ENCODE measurements around the gene UBN2. TPM values are rescaled to one million over a fixed set of nuclear protein-coding genes. Genes with fewer than 3 reads are reported as not detected.

UBN2 gene
- polyA plus RNA-seq, 4 donors = 1.4 to 14.2 (median 2.0) TPM

GRCh38 chr7:139242741-139243281, 11.8 kb downstream of the UBN2 start:
- Histone ChIP-seq H3K27me3 (ENCODE audit: control insufficient read depth in 3 of 3, insufficient read depth in 3 of 3, low read length in 3 of 3) (no peaks in the 10 kb centered on the region), H3K4me3 (ENCODE audit: low read depth in 1 of 3, low read length in 3 of 3) (no peak overlapping the region), H3K27ac (ENCODE audit: low read depth in 1 of 3, low read length in 2 of 3) (no peak overlapping the region), H3K9me3 (ENCODE audit: control insufficient read depth in 2 of 2, insufficient read depth in 1 of 2, low read depth in 1 of 2, low read length in 1 of 2) (no peaks in the 10 kb centered on the region), H3K36me3 (ENCODE audit: control insufficient read depth in 3 of 3, insufficient read depth in 2 of 3, low read depth in 1 of 3, low read length in 3 of 3) (peaks cover 2 to 20% (median 7%) of the 10 kb centered on the region in 3 donors), H3K4me1 (ENCODE audit: control insufficient read depth in 3 of 3, insufficient read depth in 2 of 3, low read depth in 1 of 3, low read length in 2 of 3) (no peaks in the 10 kb centered on the region)
- DNase-seq (no peak), FAIRE-seq (no peak)
- WGBS, 3 donors = 91 to 96% (median 93%) methylated on average over 1 of the region's 1 CpG

DNA sequence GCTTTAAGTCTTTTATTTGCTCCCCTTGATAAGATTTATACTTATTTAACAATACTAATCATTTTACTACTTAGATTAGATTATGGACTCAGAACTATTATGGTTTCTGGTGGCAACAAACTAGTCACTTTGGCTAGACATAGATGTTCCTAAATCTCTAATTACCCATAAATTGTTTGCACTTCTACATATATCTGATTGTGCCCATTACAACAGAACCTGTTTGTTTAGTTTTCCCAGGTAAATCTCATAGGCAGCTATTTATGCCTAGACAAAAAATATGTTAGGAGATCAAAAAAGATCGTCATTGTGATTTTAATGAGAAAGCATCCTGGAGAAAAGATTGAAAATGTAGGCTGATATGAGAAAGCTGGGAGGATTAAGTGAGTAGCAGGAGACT, 14.4 kb downstream of the UBN2 start:
- Histone ChIP-seq H3K27me3 (ENCODE audit: control insufficient read depth in 3 of 3, insufficient read depth in 3 of 3, low read length in 3 of 3) (no peaks in the 10 kb centered on the region), H3K4me3 (ENCODE audit: low read depth in 1 of 3, low read length in 3 of 3) (no peak overlapping the region), H3K4me1 (ENCODE audit: control insufficient read depth in 3 of 3, insufficient read depth in 2 of 3, low read depth in 1 of 3, low read length in 2 of 3) (no peaks in the 10 kb centered on the region), H3K27ac (ENCODE audit: low read depth in 1 of 3, low read length in 2 of 3) (no peak overlapping the region), H3K9me3 (ENCODE audit: control insufficient read depth in 2 of 2, insufficient read depth in 1 of 2, low read depth in 1 of 2, low read length in 1 of 2) (no peaks in the 10 kb centered on the region), H3K36me3 (ENCODE audit: control insufficient read depth in 3 of 3, insufficient read depth in 2 of 3, low read depth in 1 of 3, low read length in 3 of 3) (peaks cover 4 to 24% (median 5%) of the 10 kb centered on the region in 3 donors)
- DNase-seq = no peak
- 31 to 64% (median 32%) methylated on average over 1 of the region's 1 CpG for WGBS, 3 donors
- no peak for FAIRE-seq

DNA sequence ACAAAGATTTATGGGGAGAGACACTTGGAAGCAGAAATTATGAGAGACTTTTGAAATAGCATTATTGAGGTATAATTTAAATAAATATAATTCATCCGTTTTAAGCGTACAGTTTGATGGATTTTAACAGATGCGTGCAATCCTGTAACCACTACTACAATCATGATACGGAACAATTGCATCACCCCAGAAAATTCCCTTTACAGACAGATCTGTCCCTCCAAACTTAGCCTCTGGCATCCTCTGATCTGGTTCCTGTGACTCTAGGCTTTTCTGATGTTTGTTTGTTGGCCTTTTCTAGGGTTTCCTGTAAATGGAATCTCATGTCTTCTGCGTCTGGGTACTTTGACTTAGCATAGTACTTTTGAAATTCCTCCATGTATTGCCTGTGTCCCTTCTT, 15.5 kb downstream of the UBN2 start:
- DNase-seq = no peak
- no peak overlapping the region for H3K4me3 ChIP-seq (ENCODE audit: low read depth in 1 of 3, low read length in 3 of 3)
- no peaks in the 10 kb centered on the region for H3K27me3 ChIP-seq (ENCODE audit: control insufficient read depth in 3 of 3, insufficient read depth in 3 of 3, low read length in 3 of 3)
- no peak overlapping the region for H3K27ac ChIP-seq (ENCODE audit: low read depth in 1 of 3, low read length in 2 of 3)
- H3K4me1 ChIP-seq (ENCODE audit: control insufficient read depth in 3 of 3, insufficient read depth in 2 of 3, low read depth in 1 of 3, low read length in 2 of 3) = no peaks in the 10 kb centered on the region
- FAIRE-seq = no peak
- 95 to 97% (median 95%) methylated on average over 5 of the region's 5 CpGs for WGBS, 3 donors
- H3K9me3 ChIP-seq (ENCODE audit: control insufficient read depth in 2 of 2, insufficient read depth in 1 of 2, low read depth in 1 of 2, low read length in 1 of 2) = no peaks in the 10 kb centered on the region
- H3K36me3 ChIP-seq (ENCODE audit: control insufficient read depth in 3 of 3, insufficient read depth in 2 of 3, low read depth in 1 of 3, low read length in 3 of 3) = peaks cover 4 to 27% (median 8%) of the 10 kb centered on the region in 3 donors

DNA sequence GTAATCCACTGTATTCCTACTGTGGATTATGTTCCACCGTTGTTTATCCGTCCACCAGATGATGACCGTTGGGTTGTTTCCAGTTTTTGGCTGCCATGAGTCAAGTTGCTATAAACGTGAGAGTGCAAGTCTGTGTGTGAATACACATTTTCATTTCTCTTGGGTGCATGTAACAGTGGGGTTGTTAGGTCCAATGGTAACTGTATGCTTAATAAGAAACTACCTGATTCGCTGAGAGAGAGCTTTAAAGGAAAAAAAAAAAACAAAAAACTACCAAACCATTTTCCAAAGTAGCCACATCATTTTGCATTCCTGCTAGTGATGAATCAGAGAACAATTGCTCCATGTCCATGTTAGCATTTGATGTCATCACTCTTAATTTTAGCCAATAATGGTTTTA, 15.9 kb downstream of the UBN2 start:
- no peak overlapping the region for H3K27ac ChIP-seq (ENCODE audit: low read depth in 1 of 3, low read length in 2 of 3)
- no peak for DNase-seq
- H3K36me3 ChIP-seq (ENCODE audit: control insufficient read depth in 3 of 3, insufficient read depth in 2 of 3, low read depth in 1 of 3, low read length in 3 of 3) = peaks cover 7 to 24% (median 8%) of the 10 kb centered on the region in 3 donors
- no peak overlapping the region for H3K4me3 ChIP-seq (ENCODE audit: low read depth in 1 of 3, low read length in 3 of 3)
- H3K27me3 ChIP-seq (ENCODE audit: control insufficient read depth in 3 of 3, insufficient read depth in 3 of 3, low read length in 3 of 3) = no peaks in the 10 kb centered on the region
- no peak for FAIRE-seq
- H3K9me3 ChIP-seq (ENCODE audit: control insufficient read depth in 2 of 2, insufficient read depth in 1 of 2, low read depth in 1 of 2, low read length in 1 of 2) = no peaks in the 10 kb centered on the region
- 82 to 90% (median 90%) methylated on average over 5 of the region's 5 CpGs for WGBS, 3 donors
- no peaks in the 10 kb centered on the region for H3K4me1 ChIP-seq (ENCODE audit: control insufficient read depth in 3 of 3, insufficient read depth in 2 of 3, low read depth in 1 of 3, low read length in 2 of 3)

DNA sequence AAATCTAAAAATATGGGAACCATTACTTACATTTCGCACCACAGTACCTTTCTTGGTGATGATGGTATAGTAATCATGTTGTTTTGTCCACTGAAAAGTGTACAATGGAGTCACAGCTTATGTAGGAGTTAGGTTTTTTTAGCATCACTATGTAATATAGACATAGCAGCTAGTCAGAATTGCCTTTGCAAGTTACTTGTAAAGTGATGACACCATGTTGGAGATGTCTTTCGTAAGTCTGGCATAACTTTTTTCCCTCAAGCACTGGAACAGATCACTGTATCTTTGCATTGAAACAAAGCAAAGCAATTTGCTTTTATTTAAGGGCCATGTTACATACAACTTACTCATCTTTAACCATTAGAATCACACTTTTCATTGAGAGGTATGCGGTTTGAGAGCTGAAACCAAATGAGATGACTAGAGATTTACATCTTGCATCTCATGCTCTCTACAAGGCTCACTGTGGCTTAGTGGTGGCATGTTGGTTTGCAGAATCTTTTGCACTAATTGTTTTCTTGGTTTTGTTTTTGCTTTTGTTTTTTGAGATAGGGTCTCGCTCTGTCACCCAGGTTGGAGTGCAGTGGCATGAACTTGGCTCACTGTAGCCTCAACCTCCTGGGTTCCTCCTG, 18.3 kb downstream of the UBN2 start:
- H3K27me3 ChIP-seq (ENCODE audit: control insufficient read depth in 3 of 3, insufficient read depth in 3 of 3, low read length in 3 of 3) = no peaks in the 10 kb centered on the region
- no peaks in the 10 kb centered on the region for H3K9me3 ChIP-seq (ENCODE audit: control insufficient read depth in 2 of 2, insufficient read depth in 1 of 2, low read depth in 1 of 2, low read length in 1 of 2)
- 87 to 97% (median 95%) methylated on average over 4 of the region's 4 CpGs for WGBS, 3 donors
- H3K27ac ChIP-seq (ENCODE audit: low read depth in 1 of 3, low read length in 2 of 3) = no peak overlapping the region
- H3K36me3 ChIP-seq (ENCODE audit: control insufficient read depth in 3 of 3, insufficient read depth in 2 of 3, low read depth in 1 of 3, low read length in 3 of 3) = peaks cover 7 to 24% (median 11%) of the 10 kb centered on the region in 3 donors
- FAIRE-seq (no peak), DNase-seq (no peak)
- H3K4me3 ChIP-seq (ENCODE audit: low read depth in 1 of 3, low read length in 3 of 3) = no peak overlapping the region
- no peaks in the 10 kb centered on the region for H3K4me1 ChIP-seq (ENCODE audit: control insufficient read depth in 3 of 3, insufficient read depth in 2 of 3, low read depth in 1 of 3, low read length in 2 of 3)

DNA sequence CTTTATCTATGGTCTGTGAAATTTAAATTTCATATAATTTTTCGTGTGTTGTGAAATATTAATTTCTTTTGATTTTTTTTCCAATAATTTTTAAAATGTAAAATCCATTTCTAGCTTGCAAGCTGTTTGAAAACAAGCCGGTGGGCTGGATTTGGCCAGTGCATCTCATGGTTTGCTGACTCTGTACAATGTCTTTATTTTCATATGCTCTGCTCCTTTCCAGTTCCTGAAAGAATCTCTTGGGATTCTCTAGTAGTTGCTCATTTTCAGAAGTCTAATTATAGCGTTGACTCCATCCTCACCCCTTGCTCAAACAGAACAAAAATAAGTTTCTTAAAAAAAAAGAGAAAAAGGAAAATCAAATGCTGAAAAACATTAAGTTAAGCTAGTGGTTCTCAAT, 21.4 kb downstream of the UBN2 start:
- DNase-seq = no peak
- no peak overlapping the region for H3K27ac ChIP-seq (ENCODE audit: low read depth in 1 of 3, low read length in 2 of 3)
- H3K27me3 ChIP-seq (ENCODE audit: control insufficient read depth in 3 of 3, insufficient read depth in 3 of 3, low read length in 3 of 3) = no peaks in the 10 kb centered on the region
- FAIRE-seq = no peak
- 88 to 98% (median 89%) methylated on average over 3 of the region's 3 CpGs for WGBS, 3 donors
- H3K36me3 ChIP-seq (ENCODE audit: control insufficient read depth in 3 of 3, insufficient read depth in 2 of 3, low read depth in 1 of 3, low read length in 3 of 3) = peaks cover 10 to 20% (median 11%) of the 10 kb centered on the region in 3 donors
- no peaks in the 10 kb centered on the region for H3K4me1 ChIP-seq (ENCODE audit: control insufficient read depth in 3 of 3, insufficient read depth in 2 of 3, low read depth in 1 of 3, low read length in 2 of 3)
- no peaks in the 10 kb centered on the region for H3K9me3 ChIP-seq (ENCODE audit: control insufficient read depth in 2 of 2, insufficient read depth in 1 of 2, low read depth in 1 of 2, low read length in 1 of 2)
- no peak overlapping the region for H3K4me3 ChIP-seq (ENCODE audit: low read depth in 1 of 3, low read length in 3 of 3)

- 84 to 87% (median 86%) methylated on average over 6 of the region's 6 CpGs for WGBS, 3 donors
- FAIRE-seq = no peak
- H3K4me1 ChIP-seq (ENCODE audit: control insufficient read depth in 3 of 3, insufficient read depth in 2 of 3, low read depth in 1 of 3, low read length in 2 of 3) = no peaks in the 10 kb centered on the region
Observed at GRCh38 chr7:139254281-139254680, 23.2 kb downstream of the UBN2 start.

GRCh38 chr7:139254728-139255127, 23.7 kb downstream of the UBN2 start:
- Histone ChIP-seq H3K4me3 (ENCODE audit: low read depth in 1 of 3, low read length in 3 of 3) (no peak overlapping the region), H3K4me1 (ENCODE audit: control insufficient read depth in 3 of 3, insufficient read depth in 2 of 3, low read depth in 1 of 3, low read length in 2 of 3) (no peaks in the 10 kb centered on the region), H3K27me3 (ENCODE audit: control insufficient read depth in 3 of 3, insufficient read depth in 3 of 3, low read length in 3 of 3) (no peaks in the 10 kb centered on the region), H3K27ac (ENCODE audit: low read depth in 1 of 3, low read length in 2 of 3) (no peak overlapping the region), H3K36me3 (ENCODE audit: control insufficient read depth in 3 of 3, insufficient read depth in 2 of 3, low read depth in 1 of 3, low read length in 3 of 3) (peaks cover 11 to 24% (median 14%) of the 10 kb centered on the region in 3 donors), H3K9me3 (ENCODE audit: control insufficient read depth in 2 of 2, insufficient read depth in 1 of 2, low read depth in 1 of 2, low read length in 1 of 2) (no peaks in the 10 kb centered on the region)
- no peak for DNase-seq
- WGBS, 3 donors = 92 to 95% (median 93%) methylated on average over 4 of the region's 4 CpGs
- FAIRE-seq = no peak

More at GRCh38 chr7:139254281-139254680, 23.2 kb downstream of the UBN2 start:
- DNase-seq = no peak
- H3K9me3 ChIP-seq (ENCODE audit: control insufficient read depth in 2 of 2, insufficient read depth in 1 of 2, low read depth in 1 of 2, low read length in 1 of 2) = no peaks in the 10 kb centered on the region
- H3K36me3 ChIP-seq (ENCODE audit: control insufficient read depth in 3 of 3, insufficient read depth in 2 of 3, low read depth in 1 of 3, low read length in 3 of 3) = peaks cover 10 to 25% (median 15%) of the 10 kb centered on the region in 3 donors
- H3K27ac ChIP-seq (ENCODE audit: low read depth in 1 of 3, low read length in 2 of 3) = no peak overlapping the region
- no peaks in the 10 kb centered on the region for H3K27me3 ChIP-seq (ENCODE audit: control insufficient read depth in 3 of 3, insufficient read depth in 3 of 3, low read length in 3 of 3)
- no peak overlapping the region for H3K4me3 ChIP-seq (ENCODE audit: low read depth in 1 of 3, low read length in 3 of 3)

DNA sequence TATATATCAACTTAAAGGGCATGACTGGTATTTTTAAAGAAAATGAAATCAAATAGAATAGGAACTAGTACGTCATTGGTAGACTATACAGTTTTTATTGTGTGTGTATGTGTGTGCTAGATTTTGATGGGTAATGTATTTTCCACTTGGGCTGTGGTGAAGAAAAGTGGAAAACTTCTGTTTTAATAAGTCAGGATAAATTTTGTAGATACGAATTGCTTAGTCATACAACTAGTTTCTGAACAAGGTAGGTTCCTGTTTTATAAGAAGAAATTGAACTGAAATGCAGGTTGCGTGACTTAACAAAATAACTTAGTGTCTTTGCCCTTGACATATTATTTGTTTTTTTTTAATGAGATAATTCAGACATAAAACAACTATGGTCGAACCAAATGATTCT, 24.3 kb downstream of the UBN2 start:
- Histone ChIP-seq H3K36me3 (ENCODE audit: control insufficient read depth in 3 of 3, insufficient read depth in 2 of 3, low read depth in 1 of 3, low read length in 3 of 3) (peaks cover 10 to 24% (median 12%) of the 10 kb centered on the region in 3 donors), H3K9me3 (ENCODE audit: control insufficient read depth in 2 of 2, insufficient read depth in 1 of 2, low read depth in 1 of 2, low read length in 1 of 2) (no peaks in the 10 kb centered on the region), H3K4me1 (ENCODE audit: control insufficient read depth in 3 of 3, insufficient read depth in 2 of 3, low read depth in 1 of 3, low read length in 2 of 3) (no peaks in the 10 kb centered on the region), H3K4me3 (ENCODE audit: low read depth in 1 of 3, low read length in 3 of 3) (no peak overlapping the region), H3K27ac (ENCODE audit: low read depth in 1 of 3, low read length in 2 of 3) (no peak overlapping the region), H3K27me3 (ENCODE audit: control insufficient read depth in 3 of 3, insufficient read depth in 3 of 3, low read length in 3 of 3) (no peaks in the 10 kb centered on the region)
- DNase-seq (no peak), FAIRE-seq (no peak)
- 88 to 95% (median 91%) methylated on average over 4 of the region's 4 CpGs for WGBS, 3 donors
